Glutamatergic neuron (in vitro differentiated cells): ENCODE data around the gene COL28A1. TPM values are rescaled to one million over a fixed set of nuclear protein-coding genes. Genes with fewer than 3 reads are reported as not detected.

Source experiments
- DNase-seq: peaks from one replicate; pipeline ENCODE4 v3.0.0; 2022
- H3K27ac Mint-ChIP-seq: one replicate; pipeline ENCODE4 v1.8.0; 2020; ENCODE audit warnings: mild to moderate bottlenecking, mixed read lengths, inconsistent platforms; ENCODE audit not compliant: unreplicated experiment
- H3K27me3 Mint-ChIP-seq: one replicate; pipeline ENCODE4 v1.8.0; 2020; ENCODE audit warnings: mild to moderate bottlenecking, moderate library complexity, mixed read lengths, inconsistent platforms; ENCODE audit not compliant: unreplicated experiment
- H3K36me3 Mint-ChIP-seq: one replicate; pipeline ENCODE4 v1.8.0; 2020; ENCODE audit warnings: mild to moderate bottlenecking, mixed read lengths, inconsistent platforms; ENCODE audit not compliant: unreplicated experiment
- H3K4me1 Mint-ChIP-seq: one replicate; pipeline ENCODE4 v1.8.0; 2020; ENCODE audit warnings: mild to moderate bottlenecking, low read depth, mixed read lengths, inconsistent platforms; ENCODE audit not compliant: unreplicated experiment
- H3K4me3 Mint-ChIP-seq: one replicate; pipeline ENCODE4 v1.8.0; 2020; ENCODE audit warnings: mild to moderate bottlenecking, mixed read lengths, inconsistent platforms; ENCODE audit not compliant: unreplicated experiment
- H3K9me3 Mint-ChIP-seq: one replicate; pipeline ENCODE4 v1.8.0; 2020; ENCODE audit warnings: mild to moderate bottlenecking, moderate library complexity, mixed read lengths, inconsistent platforms; ENCODE audit not compliant: unreplicated experiment
- total RNA-seq: library from RNA; stranded (reverse); fragmentation: NEBNext Ultra II Directional; extraction: Animal tissue kit (Norgen Biotek cat#: 25700); gene quantifications from one replicate; pipeline ENCODE4 v1.2.1, GENCODE V29; 2021; ENCODE audit not compliant: unreplicated experiment
- TF ChIP-seq, protein P1 (sequence below): fragments of 200-600 bp; sonication (generic); IDR thresholded peaks from one replicate; pipeline ENCODE4 v1.5.0; 2021; ENCODE audit not compliant: partially characterized antibody, unreplicated experiment

COL28A1 gene
- total RNA-seq, 1 donor from 2014 or later = 0.39 TPM

DNA sequence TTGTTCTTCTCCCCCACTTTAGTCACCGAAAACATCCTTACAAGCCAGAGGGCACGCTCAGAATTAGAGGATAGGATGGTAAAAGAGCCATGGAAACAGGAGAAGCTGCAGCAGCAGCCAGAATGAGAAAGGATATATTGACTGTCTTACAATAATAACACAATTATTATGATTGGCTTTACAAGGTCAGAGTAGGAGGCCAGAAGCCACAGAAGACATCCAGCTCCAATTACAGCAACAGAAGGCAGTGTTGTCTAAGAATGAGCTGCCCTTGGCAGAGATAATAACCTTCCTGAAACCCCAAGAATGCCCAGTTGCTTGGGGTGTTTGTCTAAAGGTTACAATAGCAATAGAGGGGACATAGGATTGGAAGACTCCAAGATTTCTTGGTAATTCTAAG lies 184.5 kb downstream of the COL28A1 start:
- Mint-ChIP-seq H3K4me3 (no peak overlapping the region), H3K9me3 (no peaks in the 10 kb centered on the region), H3K36me3 (no peaks in the 10 kb centered on the region), H3K4me1 (no peaks in the 10 kb centered on the region), H3K27ac (no peak overlapping the region), H3K27me3 (peaks cover 2% of the 10 kb centered on the region)
- no peak for DNase-seq
- TF ChIP-seq, protein P1, sequence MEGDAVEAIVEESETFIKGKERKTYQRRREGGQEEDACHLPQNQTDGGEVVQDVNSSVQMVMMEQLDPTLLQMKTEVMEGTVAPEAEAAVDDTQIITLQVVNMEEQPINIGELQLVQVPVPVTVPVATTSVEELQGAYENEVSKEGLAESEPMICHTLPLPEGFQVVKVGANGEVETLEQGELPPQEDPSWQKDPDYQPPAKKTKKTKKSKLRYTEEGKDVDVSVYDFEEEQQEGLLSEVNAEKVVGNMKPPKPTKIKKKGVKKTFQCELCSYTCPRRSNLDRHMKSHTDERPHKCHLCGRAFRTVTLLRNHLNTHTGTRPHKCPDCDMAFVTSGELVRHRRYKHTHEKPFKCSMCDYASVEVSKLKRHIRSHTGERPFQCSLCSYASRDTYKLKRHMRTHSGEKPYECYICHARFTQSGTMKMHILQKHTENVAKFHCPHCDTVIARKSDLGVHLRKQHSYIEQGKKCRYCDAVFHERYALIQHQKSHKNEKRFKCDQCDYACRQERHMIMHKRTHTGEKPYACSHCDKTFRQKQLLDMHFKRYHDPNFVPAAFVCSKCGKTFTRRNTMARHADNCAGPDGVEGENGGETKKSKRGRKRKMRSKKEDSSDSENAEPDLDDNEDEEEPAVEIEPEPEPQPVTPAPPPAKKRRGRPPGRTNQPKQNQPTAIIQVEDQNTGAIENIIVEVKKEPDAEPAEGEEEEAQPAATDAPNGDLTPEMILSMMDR = no peak

DNA sequence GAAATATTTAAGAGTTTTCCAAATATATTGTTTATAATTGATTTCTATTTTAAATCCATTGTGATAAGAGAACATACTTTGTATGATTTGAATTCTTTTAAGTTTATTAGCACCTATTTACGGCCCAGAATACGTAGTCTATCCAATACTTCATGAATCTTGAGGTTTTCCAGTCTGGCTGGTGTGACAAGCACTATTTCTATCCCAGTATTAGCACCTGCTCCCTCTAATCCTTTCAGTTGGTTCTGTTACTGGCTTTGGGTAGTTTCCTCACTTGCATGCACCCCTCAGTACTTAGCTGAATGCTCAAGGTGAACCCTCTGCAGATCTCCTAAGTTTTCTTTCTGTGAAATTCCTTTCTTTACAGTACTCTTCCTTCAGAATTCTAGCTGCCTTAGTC lies 186.5 kb downstream of the COL28A1 start:
- no peak overlapping the region for H3K4me3 Mint-ChIP-seq
- H3K4me1 Mint-ChIP-seq = no peaks in the 10 kb centered on the region
- TF ChIP-seq, protein P1 = no peak
- DNase-seq = no peak
- H3K9me3 Mint-ChIP-seq = no peaks in the 10 kb centered on the region
- H3K27me3 Mint-ChIP-seq = peaks cover 2% of the 10 kb centered on the region
- no peak overlapping the region for H3K27ac Mint-ChIP-seq
- no peaks in the 10 kb centered on the region for H3K36me3 Mint-ChIP-seq

DNA sequence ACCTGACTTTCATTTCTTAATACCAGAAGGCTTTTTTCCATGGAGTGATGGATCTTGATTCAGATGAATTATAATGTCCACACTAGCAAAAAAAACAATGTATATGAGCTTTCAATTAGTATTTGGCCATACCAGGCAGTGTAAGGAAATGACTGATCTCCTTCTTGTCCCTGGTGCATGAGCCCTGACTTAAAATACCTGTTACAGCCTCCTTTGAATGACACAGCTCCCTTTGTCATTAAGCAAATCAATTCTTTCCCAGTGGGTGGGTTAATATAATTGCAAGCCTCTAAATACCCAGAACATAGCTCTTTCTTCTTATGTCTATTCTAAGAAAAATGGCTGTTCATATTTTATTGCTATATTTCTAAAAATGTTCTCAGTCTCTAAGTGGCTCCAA lies 188.6 kb downstream of the COL28A1 start:
- no peak for DNase-seq
- no peaks in the 10 kb centered on the region for H3K9me3 Mint-ChIP-seq

DNA sequence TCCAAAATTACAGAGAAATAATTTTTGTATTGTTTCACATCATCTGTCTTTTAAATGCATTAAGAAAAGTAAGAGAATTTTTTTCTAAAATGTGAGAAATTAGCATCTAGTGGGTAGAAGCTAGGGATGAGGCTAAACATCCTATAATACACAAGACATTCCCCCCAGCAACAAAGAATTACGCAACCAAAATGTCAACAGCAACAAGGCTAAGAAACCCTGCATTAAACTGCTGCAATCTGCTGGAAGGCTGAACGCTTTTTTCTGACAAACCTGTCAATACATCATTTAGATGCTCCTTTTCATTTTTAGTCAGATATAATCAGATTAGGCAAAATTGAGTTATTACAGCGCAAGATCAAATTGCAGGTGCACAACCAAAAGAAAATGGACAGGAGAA lies 191.1 kb downstream of the COL28A1 start:
- DNase-seq = no peak
- no peaks in the 10 kb centered on the region for H3K4me1 Mint-ChIP-seq
- TF ChIP-seq, protein P1 = no peak
- H3K27me3 Mint-ChIP-seq = peaks cover 2% of the 10 kb centered on the region
- no peaks in the 10 kb centered on the region for H3K9me3 Mint-ChIP-seq
- no peak overlapping the region for H3K4me3 Mint-ChIP-seq
- H3K27ac Mint-ChIP-seq = no peak overlapping the region
- no peaks in the 10 kb centered on the region for H3K36me3 Mint-ChIP-seq

More for the DNA sequence above, 188.6 kb downstream of the COL28A1 start:
- Mint-ChIP-seq H3K36me3 (no peaks in the 10 kb centered on the region), H3K4me1 (no peaks in the 10 kb centered on the region), H3K4me3 (no peak overlapping the region), H3K27ac (no peak overlapping the region), H3K27me3 (peaks cover 2% of the 10 kb centered on the region)
- TF ChIP-seq, protein P1 = no peak

DNA sequence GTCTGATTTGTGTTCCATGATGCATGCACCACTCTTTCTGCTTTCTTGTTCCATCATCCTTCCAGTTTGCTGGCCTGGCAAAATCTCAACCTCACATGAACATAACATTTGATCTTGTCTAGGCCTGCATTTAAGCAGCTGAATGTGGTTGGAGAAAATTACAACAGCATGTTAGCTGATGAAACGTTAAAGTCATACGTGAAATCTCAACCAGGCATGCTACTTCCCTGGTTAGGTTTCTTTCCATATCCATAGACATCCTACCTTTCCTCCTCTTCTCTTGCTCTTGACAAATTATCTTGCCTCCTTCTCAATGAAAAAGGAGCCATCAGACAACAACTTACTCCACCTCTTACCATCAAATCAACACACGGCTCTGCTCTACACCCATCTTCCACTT lies 199.8 kb downstream of the COL28A1 start:
- DNase-seq = no peak
- no peaks in the 10 kb centered on the region for H3K9me3 Mint-ChIP-seq
- no peak overlapping the region for H3K4me3 Mint-ChIP-seq
- no peak overlapping the region for H3K27ac Mint-ChIP-seq
- peaks cover 6% of the 10 kb centered on the region for H3K4me1 Mint-ChIP-seq
- no peaks in the 10 kb centered on the region for H3K36me3 Mint-ChIP-seq
- TF ChIP-seq, protein P1 = no peak
- no peaks in the 10 kb centered on the region for H3K27me3 Mint-ChIP-seq
